K562 (cell line): ENCODE data around the gene TMEM114. TPM values are rescaled to one million over a fixed set of nuclear protein-coding genes. Genes with fewer than 3 reads are reported as not detected.

Experiments
- ATAC-seq: fragments of 200-7000 bp; cut with Tn5 transposase; 3 replicates; pipeline ENCODE4 v1.9.1; 2020; ENCODE audit warnings: moderate library complexity
- BruUV-seq: library from RNA; stranded (reverse); fragments of 400-500 nt; replicated peaks from 2 replicates; lab custom pipeline; 2021; lab: Mats Ljungman, UMichigan
- CTCF ChIA-PET: fragments of 300-600 bp; formaldehyde crosslinking; extraction: SDS; loops from one replicate; lab custom pipeline; 2021; ENCODE audit warnings: low intra/inter-chr PET ratio; lab: Yijun Ruan, JAX
- POLR2A ChIA-PET: fragments of 300-600, 350-650 bp; sonication (Branson Sonifier 250); formaldehyde crosslinking; extraction: SDS; loops from one replicate; lab custom pipeline; 2021; ENCODE audit warnings: antibody characterized with exemption, inconsistent platforms; lab: Yijun Ruan, JAX
- DNase-seq, 4 experiments: peaks; one replicate each; pipeline versions ENCODE4 v3.0.0 to v3.0.0-alpha.2; 2011 to 2018; ENCODE audit warnings: low spot score in 3 of 4, mixed read lengths in 3 of 4; ENCODE audit errors: extremely low read depth in 1 of 4
- FAIRE-seq: peaks from 2 replicates; lab custom pipeline; 2011; peaks lifted over from hg19 to GRCh38; lab: Jason Lieb, UNC
- H2AFZ ChIP-seq: 2 replicates; pipeline ENCODE4 v1.6.0; 2011; ENCODE audit warnings: low read depth, low read length, control low read depth, inconsistent platforms
- H3K27ac ChIP-seq: fragments of 200-600 bp; 3 replicates; pipeline ENCODE4 v1.8.0; 2011; ENCODE audit warnings: low read depth, mild to moderate bottlenecking, control low read depth, inconsistent platforms, low read length, moderate library complexity, mixed read lengths; ENCODE audit errors: extremely low read depth
- H3K27me3 ChIP-seq, 2 experiments: fragments of 300-600 bp in 1 of 2; 2 replicates in 1 of 2; 3 replicates in 1 of 2; pipeline versions ENCODE4 v1.6.0 to v1.8.0; 2011; ENCODE audit warnings: inconsistent platforms in 2 of 2, low read length in 2 of 2, mild to moderate bottlenecking in 1 of 2, mixed read lengths in 1 of 2, moderate library complexity in 1 of 2; ENCODE audit not compliant: control insufficient read depth in 2 of 2, insufficient read depth in 2 of 2
- H3K36me3 ChIP-seq: fragments of 300-600 bp; 3 replicates; pipeline ENCODE4 v1.8.0; 2011; ENCODE audit warnings: mild to moderate bottlenecking, low read length, inconsistent platforms; ENCODE audit not compliant: control insufficient read depth, insufficient read depth
- H3K4me1 ChIP-seq, 2 experiments: fragments of 200-600 bp in 1 of 2; replicated peaks in 1 of 2; 2 replicates in 1 of 2; 3 replicates in 1 of 2; pipeline versions ENCODE4 v1.5.1 to v1.8.0; 2011; ENCODE audit warnings: inconsistent platforms in 2 of 2, low read length in 2 of 2, mild to moderate bottlenecking in 1 of 2, mixed read lengths in 1 of 2, moderate library complexity in 1 of 2; ENCODE audit not compliant: control insufficient read depth in 2 of 2, insufficient read depth in 2 of 2
- H3K4me2 ChIP-seq: 2 replicates; pipeline ENCODE4 v1.6.1; 2011; ENCODE audit warnings: low read length, control low read depth, inconsistent platforms, mixed read lengths; ENCODE audit not compliant: insufficient read depth
- H3K4me3 ChIP-seq: fragments of 200-600 bp; sonication (generic), shearing (Covaris generic); 2 replicates; pipeline ENCODE4 v1.5.1; 2016; ENCODE audit warnings: control low read depth, inconsistent platforms
- H3K79me2 ChIP-seq: fragments of 200-600 bp; 3 replicates; pipeline ENCODE4 v1.8.0; 2011; ENCODE audit warnings: low read length, inconsistent platforms; ENCODE audit not compliant: control insufficient read depth, insufficient read depth
- H3K9ac ChIP-seq, 2 experiments: 2 replicates each; pipeline versions ENCODE4 v1.6.0 to v1.6.1; 2011; ENCODE audit warnings: low read depth in 2 of 2, low read length in 2 of 2, control low read depth in 1 of 2, inconsistent platforms in 1 of 2, mild to moderate bottlenecking in 1 of 2, mixed read lengths in 1 of 2; ENCODE audit not compliant: insufficient read depth in 1 of 2
- H3K9me1 ChIP-seq: one replicate; pipeline ENCODE4 v1.6.0; 2011; ENCODE audit warnings: inconsistent platforms, mild to moderate bottlenecking, low read length, moderate library complexity; ENCODE audit not compliant: control insufficient read depth, insufficient read depth
- H3K9me3 ChIP-seq: replicated peaks from 2 replicates; pipeline ENCODE4 v1.5.1; 2011; ENCODE audit warnings: low read depth, low read length, inconsistent platforms; ENCODE audit not compliant: control insufficient read depth, insufficient read depth
- H4K20me1 ChIP-seq: replicated peaks from 2 replicates; pipeline ENCODE4 v1.6.1; 2011; ENCODE audit warnings: low read length, inconsistent platforms, mixed read lengths; ENCODE audit not compliant: control insufficient read depth, insufficient read depth
- ARID1B ChIP-seq: fragments of 450-650 bp; IDR thresholded peaks from 2 replicates; pipeline ENCODE4 v1.6.1; 2016; ENCODE audit warnings: antibody characterized with exemption, mild to moderate bottlenecking, inconsistent platforms
- ATF1 ChIP-seq, 2 experiments: fragments of 450-650 bp in 1 of 2; IDR thresholded peaks; 2 replicates each; pipeline ENCODE4 v1.6.1; 2016; ENCODE audit warnings: missing compliant biosample characterization in 1 of 2, missing genetic modification characterization in 1 of 2
- CSDE1 ChIP-seq, 2 experiments: fragments of 450-650 bp; IDR thresholded peaks; 2 replicates each; pipeline ENCODE4 v1.6.1; 2016; ENCODE audit warnings: mild to moderate bottlenecking in 1 of 2
- FOXA1 ChIP-seq: fragments of 450-650 bp; IDR thresholded peaks from 2 replicates; pipeline ENCODE4 v1.6.1; 2016; ENCODE audit warnings: mild to moderate bottlenecking, borderline replicate concordance
- HDAC3 ChIP-seq: fragments of 450-650 bp; IDR thresholded peaks from 2 replicates; pipeline ENCODE4 v1.6.1; 2018; ENCODE audit warnings: borderline replicate concordance, mild to moderate bottlenecking, moderate library complexity; ENCODE audit not compliant: partially characterized antibody
- HEY1 ChIP-seq: fragments of 250-450 bp; sonication (Bioruptor Pico); IDR thresholded peaks from 2 replicates; pipeline ENCODE4 v1.5.0; 2020; ENCODE audit warnings: mild to moderate bottlenecking, moderate library complexity, borderline replicate concordance
- RBM25 ChIP-seq: fragments of 200-400 bp; formaldehyde crosslinking; IDR thresholded peaks from 2 replicates; pipeline ENCODE4 v1.6.1; 2018; ENCODE audit warnings: low read length, low read depth, moderate library complexity; ENCODE audit not compliant: severe bottlenecking
- TAL1 ChIP-seq: fragments of 450-650 bp; IDR thresholded peaks from 2 replicates; pipeline ENCODE4 v1.6.1; 2016; ENCODE audit warnings: mild to moderate bottlenecking
- ZKSCAN1 ChIP-seq: fragments of 150-350 bp; IDR thresholded peaks from 2 replicates; pipeline ENCODE4 v1.6.1; 2016; ENCODE audit warnings: low read depth, low read length
- ZNF121 ChIP-seq: sonication (generic); formaldehyde crosslinking; conservative IDR thresholded peaks from 2 replicates; pipeline ENCODE4 v1.8.0; 2022; ENCODE audit warnings: missing genetic modification reagents
- WGBS: fragments of 100-300 bp; shearing (Covaris generic); methylation state at CpG from one replicate; pipeline ENCODE4 v1.1.6; 2016; ENCODE audit warnings: low coverage, mixed read lengths; ENCODE audit not compliant: insufficient coverage; ENCODE audit errors: missing lambda C conversion rate; 5-methylcytosine and 5-hydroxymethylcytosine counted together
- in situ Hi-C: fragments of 300-500 bp; cut with MboI; formaldehyde crosslinking; loops from 4 replicates; pipeline ENCODE4 v1.15.0; 2018; ENCODE audit warnings: inconsistent platforms, mixed read lengths
- intact Hi-C: fragments of 100-400 bp; cut with micrococcal nuclease; formaldehyde crosslinking; loops from 2 replicates; pipeline ENCODE4 v1.14.2; 2022
- polyA plus RNA-seq, 8 experiments: library from polyadenylated mRNA; depleted of rRNA in 4 of 8; stranded (reverse) in 5 of 8; unstranded in 3 of 8; fragments of >200 nt; fragmentation: Nextera tagmentation in 2 of 8; fragmentation: Illumina TruSeq in 1 of 8; extraction: Ambion mirVana in 2 of 8; extraction: Trizol in 1 of 8; gene quantifications; 2 replicates each; pipeline versions ENCODE4 v1.2.1 to v1.2.3, GENCODE V29; 2011 to 2014; ENCODE audit warnings: inconsistent platforms in 1 of 8, missing spikeins in 1 of 8
- total RNA-seq, 7 experiments: library from RNA; depleted of rRNA in 6 of 7; stranded (reverse); fragments of >200 nt in 6 of 7; fragmentation: Illumina TruSeq in 2 of 7; extraction: Trizol in 2 of 7; gene quantifications; 2 replicates each; pipeline versions ENCODE4 v1.2.1 to v1.2.3, GENCODE V29; 2011 to 2021; ENCODE audit warnings: low replicate concordance in 1 of 7
- TF ChIP-seq, protein P1 (sequence below): sonication (generic); formaldehyde crosslinking; IDR thresholded peaks from 2 replicates; pipeline ENCODE4 v1.8.0; 2022; ENCODE audit warnings: missing genetic modification reagents, mild to moderate bottlenecking, borderline replicate concordance
- TF ChIP-seq, protein P2 (sequence below): sonication (generic); formaldehyde crosslinking; IDR thresholded peaks from 2 replicates; pipeline ENCODE4 v1.8.1; 2023; ENCODE audit warnings: mild to moderate bottlenecking, missing genetic modification reagents

Gene TMEM114
- total and polyA plus RNA-seq, 9 of the 15 experiments (the other 6 are each of a cell fraction or from before 2014, with no cell fraction given): not detected

DNA sequence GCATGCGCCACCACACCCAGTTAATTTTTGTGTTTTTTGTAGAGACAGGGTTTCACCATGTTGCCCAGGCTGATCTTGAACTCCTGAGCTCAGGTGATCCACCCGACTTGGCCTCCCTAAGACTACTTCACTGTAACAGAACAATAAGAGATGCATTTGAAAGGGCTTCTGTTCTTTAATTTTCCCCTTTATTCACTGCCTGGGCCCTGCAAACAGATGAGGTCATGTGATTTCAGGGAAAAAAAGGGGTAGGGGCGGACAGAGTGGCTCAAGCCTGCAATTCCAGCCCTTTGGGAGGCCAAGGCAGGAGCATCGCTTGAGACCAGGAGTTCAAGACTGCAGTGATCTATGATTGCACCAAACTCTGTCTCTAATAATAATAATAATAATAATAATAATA lies 36.3 kb downstream of the TMEM114 start:
- TF ChIP-seq, protein P1, sequence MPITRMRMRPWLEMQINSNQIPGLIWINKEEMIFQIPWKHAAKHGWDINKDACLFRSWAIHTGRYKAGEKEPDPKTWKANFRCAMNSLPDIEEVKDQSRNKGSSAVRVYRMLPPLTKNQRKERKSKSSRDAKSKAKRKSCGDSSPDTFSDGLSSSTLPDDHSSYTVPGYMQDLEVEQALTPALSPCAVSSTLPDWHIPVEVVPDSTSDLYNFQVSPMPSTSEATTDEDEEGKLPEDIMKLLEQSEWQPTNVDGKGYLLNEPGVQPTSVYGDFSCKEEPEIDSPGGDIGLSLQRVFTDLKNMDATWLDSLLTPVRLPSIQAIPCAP (CRISPR knock-in tag): no peak
- no peak for TF ChIP-seq HEY1 (CRISPR knock-in tag)
- no peak for TF ChIP-seq FOXA1
- no peak for TF ChIP-seq TAL1
- no peak for TF ChIP-seq ZNF121 (CRISPR knock-in tag)
- TF ChIP-seq ZKSCAN1: no peak
- no peak for TF ChIP-seq ARID1B
- no peak for TF ChIP-seq CSDE1 (IDR thresholded peaks at IDR 0.05)
- TF ChIP-seq, protein P2, sequence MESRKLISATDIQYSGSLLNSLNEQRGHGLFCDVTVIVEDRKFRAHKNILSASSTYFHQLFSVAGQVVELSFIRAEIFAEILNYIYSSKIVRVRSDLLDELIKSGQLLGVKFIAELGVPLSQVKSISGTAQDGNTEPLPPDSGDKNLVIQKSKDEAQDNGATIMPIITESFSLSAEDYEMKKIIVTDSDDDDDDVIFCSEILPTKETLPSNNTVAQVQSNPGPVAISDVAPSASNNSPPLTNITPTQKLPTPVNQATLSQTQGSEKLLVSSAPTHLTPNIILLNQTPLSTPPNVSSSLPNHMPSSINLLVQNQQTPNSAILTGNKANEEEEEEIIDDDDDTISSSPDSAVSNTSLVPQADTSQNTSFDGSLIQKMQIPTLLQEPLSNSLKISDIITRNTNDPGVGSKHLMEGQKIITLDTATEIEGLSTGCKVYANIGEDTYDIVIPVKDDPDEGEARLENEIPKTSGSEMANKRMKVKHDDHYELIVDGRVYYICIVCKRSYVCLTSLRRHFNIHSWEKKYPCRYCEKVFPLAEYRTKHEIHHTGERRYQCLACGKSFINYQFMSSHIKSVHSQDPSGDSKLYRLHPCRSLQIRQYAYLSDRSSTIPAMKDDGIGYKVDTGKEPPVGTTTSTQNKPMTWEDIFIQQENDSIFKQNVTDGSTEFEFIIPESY: no peak
- TF ChIP-seq RBM25: no peak
- no peak for TF ChIP-seq ATF1 (CRISPR knock-in tag; IDR thresholded peaks at IDR 0.05)
- no peak for TF ChIP-seq ATF1 (tag; IDR thresholded peaks at IDR 0.05)
- TF ChIP-seq HDAC3: no peak
- ChIA-PET CTCF (no interaction called here), POLR2A (interaction anchor here (0.7 kb wide), 1 partner anchor 192 kb away, joined by 4 read pairs; no protein-coding TSS in a partner anchor)
- Histone ChIP-seq H3K27me3 (peaks cover 20 to 67% of the 10 kb centered on the region in 2 experiments), H2AFZ (no peak overlapping the region), H3K27ac (no peak overlapping the region), H3K4me2 (no peak overlapping the region), H4K20me1 (peaks cover 7% of the 10 kb centered on the region), H3K4me1 (no peaks in the 10 kb centered on the region), H3K9ac (no peak overlapping the region), H3K9me3 (no peaks in the 10 kb centered on the region), H3K79me2 (no peaks in the 10 kb centered on the region), H3K36me3 (no peaks in the 10 kb centered on the region), H3K4me3 (no peak overlapping the region), H3K9me1 (no peaks in the 10 kb centered on the region)
- in situ Hi-C loops: loop anchor here (25.0 kb wide), 1 partner anchor 1608 kb away; no protein-coding TSS in a partner anchor
- no TSS peak for BruUV-seq
- WGBS: 0% methylated on average over 4 of the region's 4 CpGs
- intact Hi-C loops: no loop called here
- no peak for DNase-seq
- ATAC-seq: no peak
- no peak for FAIRE-seq
